Measurements from ENCODE around the gene SEPTIN6. TPM values are rescaled to one million over a fixed set of nuclear protein-coding genes. Genes with fewer than 3 reads are reported as not detected.

Gene SEPTIN6
- polyA plus RNA-seq, 2 donors, result 5.4 to 7.3 TPM

DNA sequence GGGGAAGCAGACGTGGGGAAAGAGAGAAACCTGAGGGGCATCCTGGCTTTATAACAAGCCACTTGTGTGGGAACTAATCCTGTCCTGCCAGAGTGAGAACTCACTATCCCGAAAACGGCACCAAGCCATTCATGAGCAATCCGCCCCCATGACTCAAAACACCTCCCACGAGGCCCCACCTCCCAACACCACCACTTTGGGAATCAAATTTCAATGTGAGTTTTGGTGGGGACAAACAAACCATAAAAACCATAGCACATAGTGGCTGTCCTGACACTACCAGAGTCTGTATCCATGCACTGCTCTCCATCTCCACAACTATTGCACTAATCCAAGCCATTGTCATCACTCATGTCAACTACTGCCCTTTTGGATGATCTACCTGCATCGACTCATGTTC, 28.5 kb upstream of the SEPTIN6 start:
- Histone ChIP-seq H3K4me3 (ENCODE audit: low read depth in 1 of 2, low read length in 2 of 2) (no peak overlapping the region), H3K9me3 (ENCODE audit: control insufficient read depth in 2 of 2, insufficient read depth in 1 of 2, low read depth in 1 of 2, low read length in 1 of 2) (no peaks in the 10 kb centered on the region), H3K36me3 (ENCODE audit: control insufficient read depth in 2 of 2, insufficient read depth in 2 of 2, low read length in 1 of 2) (no peaks in the 10 kb centered on the region), H3K4me1 (ENCODE audit: control insufficient read depth in 2 of 2, insufficient read depth in 2 of 2, low read length in 1 of 2) (no peaks in the 10 kb centered on the region), H3K27ac (ENCODE audit: low read depth in 2 of 2, low read length in 1 of 2) (no peak overlapping the region), H3K27me3 (ENCODE audit: control insufficient read depth in 1 of 2, insufficient read depth in 2 of 2, low read length in 2 of 2) (no peaks in the 10 kb centered on the region)
- WGBS, 2 donors, result 71 to 83% methylated on average over 6 of the region's 6 CpGs

DNA sequence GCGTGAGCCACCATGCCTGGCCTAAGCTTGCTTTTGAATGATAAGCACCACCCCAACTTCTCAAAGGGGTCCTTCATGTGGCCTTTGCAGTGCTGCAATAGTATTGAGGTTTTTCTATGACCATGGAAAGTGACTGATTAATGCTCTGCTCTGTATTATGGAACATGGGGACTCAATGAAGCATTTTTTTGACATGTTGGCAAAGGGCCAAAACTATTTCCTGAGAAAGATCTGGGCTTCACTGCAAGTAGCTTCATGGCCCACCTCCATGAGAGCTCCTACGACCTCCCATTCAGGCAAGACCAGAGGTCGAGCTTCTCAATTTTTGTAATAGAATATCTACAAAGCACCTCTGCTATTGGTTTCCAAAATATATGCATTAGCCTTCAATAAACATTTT, 16.7 kb upstream of the SEPTIN6 start:
- Histone ChIP-seq H3K27ac (ENCODE audit: low read depth in 2 of 2, low read length in 1 of 2) (no peak overlapping the region), H3K27me3 (ENCODE audit: control insufficient read depth in 1 of 2, insufficient read depth in 2 of 2, low read length in 2 of 2) (no peaks in the 10 kb centered on the region), H3K4me1 (ENCODE audit: control insufficient read depth in 2 of 2, insufficient read depth in 2 of 2, low read length in 1 of 2) (no peaks in the 10 kb centered on the region), H3K4me3 (ENCODE audit: low read depth in 1 of 2, low read length in 2 of 2) (no peak overlapping the region), H3K36me3 (ENCODE audit: control insufficient read depth in 2 of 2, insufficient read depth in 2 of 2, low read length in 1 of 2) (no peaks in the 10 kb centered on the region), H3K9me3 (ENCODE audit: control insufficient read depth in 2 of 2, insufficient read depth in 1 of 2, low read depth in 1 of 2, low read length in 1 of 2) (no peaks in the 10 kb centered on the region)
- 87 to 93% methylated on average over 3 of the region's 3 CpGs for WGBS, 2 donors

DNA sequence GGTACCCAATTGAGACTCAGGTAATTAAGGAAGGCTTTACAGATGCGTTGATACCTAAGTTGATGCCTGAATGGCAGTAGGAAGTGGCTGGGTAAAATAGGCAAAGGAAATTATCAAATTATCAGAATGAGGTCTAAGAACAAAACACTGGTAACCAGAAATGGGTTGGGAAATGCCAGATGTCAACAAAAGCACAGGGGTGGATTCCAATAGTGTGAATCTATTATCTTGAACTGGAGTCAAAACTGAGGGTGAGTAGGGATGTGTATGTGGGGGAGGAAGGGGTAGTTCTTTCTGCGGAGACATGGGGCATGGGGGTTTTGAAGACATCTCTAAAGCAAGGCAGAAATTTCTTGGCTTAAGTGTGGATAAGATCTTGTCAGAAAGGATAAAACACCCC, 16.0 kb upstream of the SEPTIN6 start:
- no peaks in the 10 kb centered on the region for H3K36me3 ChIP-seq (ENCODE audit: control insufficient read depth in 2 of 2, insufficient read depth in 2 of 2, low read length in 1 of 2)
- H3K4me3 ChIP-seq (ENCODE audit: low read depth in 1 of 2, low read length in 2 of 2), result no peak overlapping the region
- 81 to 92% methylated on average over 2 of the region's 2 CpGs for WGBS, 2 donors
- H3K9me3 ChIP-seq (ENCODE audit: control insufficient read depth in 2 of 2, insufficient read depth in 1 of 2, low read depth in 1 of 2, low read length in 1 of 2), result no peaks in the 10 kb centered on the region
- no peak overlapping the region for H3K27ac ChIP-seq (ENCODE audit: low read depth in 2 of 2, low read length in 1 of 2)
- H3K27me3 ChIP-seq (ENCODE audit: control insufficient read depth in 1 of 2, insufficient read depth in 2 of 2, low read length in 2 of 2), result no peaks in the 10 kb centered on the region
- H3K4me1 ChIP-seq (ENCODE audit: control insufficient read depth in 2 of 2, insufficient read depth in 2 of 2, low read length in 1 of 2), result no peaks in the 10 kb centered on the region

DNA sequence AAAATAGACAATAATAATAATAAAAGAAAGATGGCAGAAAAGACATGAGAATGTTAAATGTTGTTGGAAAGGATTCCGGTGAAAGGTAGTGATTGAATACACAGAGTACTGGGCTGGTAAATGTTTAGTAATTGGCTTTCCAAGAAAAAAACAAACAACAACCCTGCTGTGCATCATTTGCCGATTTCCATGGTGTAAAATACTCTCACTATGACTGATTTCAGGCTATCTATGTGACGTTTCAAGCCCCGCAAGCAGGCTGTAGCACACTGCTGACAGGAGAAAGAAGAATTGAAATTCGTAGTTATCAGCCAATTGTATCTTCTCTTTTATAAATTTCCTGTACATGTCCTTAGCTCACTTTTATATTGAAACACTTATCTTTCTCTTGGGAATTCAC, 13.6 kb upstream of the SEPTIN6 start:
- H3K27ac ChIP-seq (ENCODE audit: low read depth in 2 of 2, low read length in 1 of 2), result no peak overlapping the region
- WGBS, 2 donors, result 52 to 59% methylated on average over 5 of the region's 5 CpGs

DNA sequence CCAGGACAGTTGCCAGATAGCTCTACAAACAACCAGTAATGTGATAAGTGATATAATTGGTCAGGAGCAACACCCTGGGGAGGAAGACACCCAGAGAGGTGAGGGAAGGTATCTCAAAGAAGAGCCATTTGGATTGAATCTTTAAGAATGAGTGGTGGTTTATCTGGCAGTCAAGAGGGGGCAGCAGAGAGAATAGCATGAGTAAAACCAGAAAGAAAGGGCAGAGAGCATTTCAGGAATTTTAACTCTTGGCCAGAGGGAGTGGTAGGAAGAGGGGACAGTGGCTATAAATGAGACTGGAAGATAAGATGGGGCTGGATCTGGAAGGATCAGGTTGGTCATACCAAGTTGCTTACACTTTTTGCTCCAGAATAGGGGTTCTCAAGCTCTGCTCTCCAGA, 5.9 kb upstream of the SEPTIN6 start:
- no peaks in the 10 kb centered on the region for H3K9me3 ChIP-seq (ENCODE audit: control insufficient read depth in 2 of 2, insufficient read depth in 1 of 2, low read depth in 1 of 2, low read length in 1 of 2)
- H3K27ac ChIP-seq (ENCODE audit: low read depth in 2 of 2, low read length in 1 of 2), result no peak overlapping the region
- H3K4me1 ChIP-seq (ENCODE audit: control insufficient read depth in 2 of 2, insufficient read depth in 2 of 2, low read length in 1 of 2), result no peaks in the 10 kb centered on the region
- no peaks in the 10 kb centered on the region for H3K36me3 ChIP-seq (ENCODE audit: control insufficient read depth in 2 of 2, insufficient read depth in 2 of 2, low read length in 1 of 2)
- H3K27me3 ChIP-seq (ENCODE audit: control insufficient read depth in 1 of 2, insufficient read depth in 2 of 2, low read length in 2 of 2), result no peaks in the 10 kb centered on the region
- no peak overlapping the region for H3K4me3 ChIP-seq (ENCODE audit: low read depth in 1 of 2, low read length in 2 of 2)

More for the DNA sequence above, 13.6 kb upstream of the SEPTIN6 start:
- Histone ChIP-seq H3K4me1 (ENCODE audit: control insufficient read depth in 2 of 2, insufficient read depth in 2 of 2, low read length in 1 of 2) (no peaks in the 10 kb centered on the region), H3K4me3 (ENCODE audit: low read depth in 1 of 2, low read length in 2 of 2) (no peak overlapping the region), H3K9me3 (ENCODE audit: control insufficient read depth in 2 of 2, insufficient read depth in 1 of 2, low read depth in 1 of 2, low read length in 1 of 2) (no peaks in the 10 kb centered on the region), H3K27me3 (ENCODE audit: control insufficient read depth in 1 of 2, insufficient read depth in 2 of 2, low read length in 2 of 2) (no peaks in the 10 kb centered on the region), H3K36me3 (ENCODE audit: control insufficient read depth in 2 of 2, insufficient read depth in 2 of 2, low read length in 1 of 2) (no peaks in the 10 kb centered on the region)

DNA sequence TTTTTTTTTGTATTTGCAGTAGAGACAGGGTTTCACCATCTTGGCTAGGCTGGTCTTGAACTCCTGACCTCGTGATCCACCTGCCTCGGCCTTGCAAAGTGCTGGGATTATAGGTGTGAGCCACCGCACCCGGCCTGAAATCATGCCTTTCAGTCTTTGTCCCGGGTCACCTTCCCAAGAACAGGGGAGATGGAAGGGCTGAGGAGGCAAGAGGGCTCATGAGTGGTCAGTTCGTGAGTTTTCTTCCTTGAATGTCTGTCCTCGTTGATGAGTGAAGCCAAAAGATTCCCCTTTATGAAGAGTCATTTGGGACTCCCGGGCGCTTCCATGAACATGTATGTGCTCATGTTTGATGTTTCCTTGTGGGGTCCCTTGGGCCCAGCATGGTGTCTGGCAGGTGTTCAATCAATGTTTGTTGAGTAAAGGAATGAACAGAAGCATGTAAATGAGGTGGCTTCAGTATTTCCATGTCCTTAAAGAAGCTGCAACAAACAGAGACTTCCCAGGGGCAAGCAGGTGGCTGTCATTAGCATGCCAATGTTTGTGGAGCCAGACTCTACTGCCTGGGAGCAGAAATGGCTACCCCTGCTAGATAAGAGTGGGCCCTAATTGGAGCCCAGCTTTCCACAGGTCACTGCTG, 3.4 kb upstream of the SEPTIN6 start:
- no peaks in the 10 kb centered on the region for H3K27me3 ChIP-seq (ENCODE audit: control insufficient read depth in 1 of 2, insufficient read depth in 2 of 2, low read length in 2 of 2)
- H3K4me3 ChIP-seq (ENCODE audit: low read depth in 1 of 2, low read length in 2 of 2), result no peak overlapping the region
- no peaks in the 10 kb centered on the region for H3K4me1 ChIP-seq (ENCODE audit: control insufficient read depth in 2 of 2, insufficient read depth in 2 of 2, low read length in 1 of 2)
- WGBS, 2 donors, result 78 to 84% methylated on average over 9 of the region's 9 CpGs
- no peaks in the 10 kb centered on the region for H3K36me3 ChIP-seq (ENCODE audit: control insufficient read depth in 2 of 2, insufficient read depth in 2 of 2, low read length in 1 of 2)
- H3K27ac ChIP-seq (ENCODE audit: low read depth in 2 of 2, low read length in 1 of 2), result no peak overlapping the region
- H3K9me3 ChIP-seq (ENCODE audit: control insufficient read depth in 2 of 2, insufficient read depth in 1 of 2, low read depth in 1 of 2, low read length in 1 of 2), result no peaks in the 10 kb centered on the region

DNA sequence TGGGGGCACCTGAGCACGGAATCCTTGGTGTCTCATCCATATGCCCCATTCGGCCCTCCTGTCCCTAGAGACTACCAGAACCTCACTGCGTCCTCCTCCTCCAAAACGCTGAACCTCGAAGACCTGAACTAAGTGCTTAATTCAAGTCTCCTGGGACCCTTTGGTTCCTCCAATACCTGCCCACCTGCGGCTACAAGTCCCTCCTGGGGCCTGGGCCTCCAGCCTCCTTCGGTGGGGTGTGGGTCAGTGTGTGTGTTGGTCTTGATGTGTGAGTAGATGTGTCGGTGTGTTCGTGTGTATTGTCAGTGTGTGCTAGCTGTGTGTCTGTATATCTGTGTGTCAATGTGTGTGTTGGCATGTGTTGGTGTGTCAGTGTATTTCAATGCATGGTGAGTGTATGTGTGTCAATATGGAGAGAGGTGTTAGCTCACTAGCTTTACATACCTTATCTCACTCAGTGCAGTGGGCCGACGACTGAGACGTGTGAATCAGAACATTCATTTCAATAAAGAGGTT, 2.6 kb upstream of the SEPTIN6 start:
- WGBS, 2 donors, result 78 to 82% methylated on average over 11 to 12 of the region's 12 CpGs
- Histone ChIP-seq H3K4me1 (ENCODE audit: control insufficient read depth in 2 of 2, insufficient read depth in 2 of 2, low read length in 1 of 2) (no peaks in the 10 kb centered on the region), H3K27ac (ENCODE audit: low read depth in 2 of 2, low read length in 1 of 2) (no peak overlapping the region), H3K4me3 (ENCODE audit: low read depth in 1 of 2, low read length in 2 of 2) (no peak overlapping the region), H3K9me3 (ENCODE audit: control insufficient read depth in 2 of 2, insufficient read depth in 1 of 2, low read depth in 1 of 2, low read length in 1 of 2) (no peaks in the 10 kb centered on the region), H3K27me3 (ENCODE audit: control insufficient read depth in 1 of 2, insufficient read depth in 2 of 2, low read length in 2 of 2) (no peaks in the 10 kb centered on the region), H3K36me3 (ENCODE audit: control insufficient read depth in 2 of 2, insufficient read depth in 2 of 2, low read length in 1 of 2) (no peaks in the 10 kb centered on the region)

DNA sequence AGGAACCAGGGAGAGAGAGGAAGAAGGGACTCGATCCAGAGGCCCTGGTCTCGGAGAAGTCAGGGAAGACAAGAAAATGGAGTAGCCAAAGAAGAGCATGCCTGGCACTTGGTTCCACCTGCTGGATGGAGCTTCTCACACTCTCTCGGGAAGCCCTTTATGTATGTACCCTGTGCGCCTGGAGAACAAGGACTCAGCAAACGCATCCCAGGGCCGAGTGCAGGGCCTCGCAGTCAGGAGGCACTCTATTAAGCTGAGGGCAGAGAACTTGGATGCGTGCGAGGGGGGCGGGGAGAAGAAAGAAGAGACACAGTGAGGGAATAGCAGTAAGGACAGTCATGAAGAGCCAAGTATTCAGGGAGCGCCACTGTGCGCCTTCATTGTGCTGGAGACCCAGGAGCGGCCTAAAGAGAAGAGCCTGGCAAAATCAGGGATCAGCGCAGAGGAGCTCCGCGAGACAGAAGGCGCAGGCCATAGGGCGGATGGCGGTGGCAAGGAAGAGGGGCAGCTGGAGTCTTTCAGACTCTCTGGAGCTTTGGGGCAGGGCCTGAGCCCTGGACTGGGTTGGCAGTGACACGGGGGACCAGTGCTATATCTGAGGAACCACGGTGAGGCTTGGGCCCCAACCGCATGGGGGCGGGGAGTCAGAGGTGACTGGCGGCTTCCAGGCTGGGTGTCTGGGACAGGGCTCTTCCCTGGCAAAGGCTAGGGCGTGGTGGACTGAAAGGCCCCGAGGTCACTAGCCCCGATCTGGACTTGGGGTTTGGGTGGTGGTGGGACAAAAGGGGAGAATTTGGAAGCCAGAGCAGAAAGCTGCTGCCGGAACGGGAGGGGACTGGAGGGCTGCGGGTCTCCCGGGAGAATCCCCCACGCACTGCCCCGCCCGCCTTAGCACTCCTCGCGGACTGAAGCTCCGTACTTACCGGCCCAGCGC, 1.9 kb upstream of the SEPTIN6 start:
- Histone ChIP-seq H3K4me3 (ENCODE audit: low read depth in 1 of 2, low read length in 2 of 2) (no peak overlapping the region), H3K9me3 (ENCODE audit: control insufficient read depth in 2 of 2, insufficient read depth in 1 of 2, low read depth in 1 of 2, low read length in 1 of 2) (no peaks in the 10 kb centered on the region), H3K27ac (ENCODE audit: low read depth in 2 of 2, low read length in 1 of 2) (no peak overlapping the region), H3K4me1 (ENCODE audit: control insufficient read depth in 2 of 2, insufficient read depth in 2 of 2, low read length in 1 of 2) (no peaks in the 10 kb centered on the region), H3K36me3 (ENCODE audit: control insufficient read depth in 2 of 2, insufficient read depth in 2 of 2, low read length in 1 of 2) (no peaks in the 10 kb centered on the region), H3K27me3 (ENCODE audit: control insufficient read depth in 1 of 2, insufficient read depth in 2 of 2, low read length in 2 of 2) (no peaks in the 10 kb centered on the region)
- WGBS, 2 donors, result 74 to 85% methylated on average over 39 of the region's 39 CpGs

DNA sequence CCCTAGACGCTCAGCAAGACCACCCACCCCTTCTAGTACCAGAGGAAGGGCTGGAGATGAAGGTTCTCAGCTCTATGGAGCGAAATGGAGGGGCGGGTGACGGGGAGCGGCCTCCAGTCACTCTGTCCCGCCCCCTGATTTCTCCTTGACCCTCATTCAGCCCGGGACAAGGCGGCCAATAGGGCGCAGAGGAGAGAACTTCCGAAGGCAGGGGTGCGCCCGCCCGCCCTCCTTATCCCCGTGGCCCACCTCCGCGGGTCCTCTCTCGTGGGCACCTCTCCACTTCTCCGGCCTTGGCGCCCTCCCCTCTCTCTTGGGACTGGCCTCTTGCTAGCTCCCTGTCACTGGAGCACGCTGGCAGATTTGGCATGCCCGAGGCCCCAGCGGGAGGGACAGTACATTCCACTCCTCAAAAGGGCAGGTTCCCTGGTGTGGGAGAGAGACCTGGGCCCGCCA, 1.1 kb upstream of the SEPTIN6 start:
- Histone ChIP-seq H3K4me3 (ENCODE audit: low read depth in 1 of 2, low read length in 2 of 2) (no peak overlapping the region), H3K27me3 (ENCODE audit: control insufficient read depth in 1 of 2, insufficient read depth in 2 of 2, low read length in 2 of 2) (no peaks in the 10 kb centered on the region), H3K27ac (ENCODE audit: low read depth in 2 of 2, low read length in 1 of 2) (peak overlapping the region in 1 of 2 donors; percentile 72), H3K36me3 (ENCODE audit: control insufficient read depth in 2 of 2, insufficient read depth in 2 of 2, low read length in 1 of 2) (no peaks in the 10 kb centered on the region), H3K4me1 (ENCODE audit: control insufficient read depth in 2 of 2, insufficient read depth in 2 of 2, low read length in 1 of 2) (no peaks in the 10 kb centered on the region), H3K9me3 (ENCODE audit: control insufficient read depth in 2 of 2, insufficient read depth in 1 of 2, low read depth in 1 of 2, low read length in 1 of 2) (no peaks in the 10 kb centered on the region)
- 56 to 57% methylated on average over 14 to 23 of the region's 23 CpGs for WGBS, 2 donors
